HepG2 (cell line): Measurements from ENCODE around the gene IGF2. TPM values are rescaled to one million over a fixed set of nuclear protein-coding genes. Genes with fewer than 3 reads are reported as not detected.

Experiments used
- SKI ChIP-seq: fragments of 450-650 bp; IDR thresholded peaks from one replicate; pipeline ENCODE4 v1.6.1; 2018; ENCODE audit warnings: mild to moderate bottlenecking; ENCODE audit not compliant: partially characterized antibody
- ZNF619 ChIP-seq: sonication (generic); formaldehyde crosslinking; IDR thresholded peaks from 2 replicates; pipeline ENCODE4 v1.4.0; 2020; ENCODE audit warnings: mild to moderate bottlenecking, missing genetic modification reagents
- polyA plus RNA-seq, 8 experiments: library from polyadenylated mRNA; depleted of rRNA in 3 of 8; stranded (reverse) in 7 of 8; unstranded in 1 of 8; fragments of >200 nt; fragmentation: Illumina TruSeq in 4 of 8; extraction: Trizol in 4 of 8; gene quantifications; 2 replicates each; pipeline versions ENCODE4 v1.2.1 to v1.2.3, GENCODE V29; 2011 to 2016; ENCODE audit warnings: low read depth in 4 of 8, missing spikeins in 1 of 8, mixed read lengths in 1 of 8; ENCODE audit not compliant: insufficient read depth in 1 of 8
- total RNA-seq, 5 experiments: library from RNA; depleted of rRNA; stranded (reverse); fragments of >200 nt; fragmentation: Illumina TruSeq; extraction: Trizol; gene quantifications; 2 replicates each; pipeline ENCODE4 v1.2.3, GENCODE V29; 2016; ENCODE audit warnings: low read depth in 1 of 5
- TF ChIP-seq, protein P1 (sequence below): sonication (generic); formaldehyde crosslinking; IDR thresholded peaks from 2 replicates; pipeline ENCODE4 v1.8.1; 2022; ENCODE audit warnings: mild to moderate bottlenecking, missing genetic modification reagents
- TF ChIP-seq, protein P2 (sequence below): sonication (generic); formaldehyde crosslinking; IDR thresholded peaks from 2 replicates; pipeline ENCODE4 v1.4.0; 2020; ENCODE audit warnings: missing genetic modification reagents
- TF ChIP-seq, protein P3 (sequence below): sonication (generic); formaldehyde crosslinking; IDR thresholded peaks from 2 replicates; pipeline ENCODE4 v1.4.0; 2020; ENCODE audit warnings: missing genetic modification reagents, borderline replicate concordance

The IGF2 gene
- total and polyA plus RNA-seq, 2 of the 13 experiments (the other 11 are each of a cell fraction or from before 2014, with no cell fraction given), result 79.1 to 254 TPM

DNA sequence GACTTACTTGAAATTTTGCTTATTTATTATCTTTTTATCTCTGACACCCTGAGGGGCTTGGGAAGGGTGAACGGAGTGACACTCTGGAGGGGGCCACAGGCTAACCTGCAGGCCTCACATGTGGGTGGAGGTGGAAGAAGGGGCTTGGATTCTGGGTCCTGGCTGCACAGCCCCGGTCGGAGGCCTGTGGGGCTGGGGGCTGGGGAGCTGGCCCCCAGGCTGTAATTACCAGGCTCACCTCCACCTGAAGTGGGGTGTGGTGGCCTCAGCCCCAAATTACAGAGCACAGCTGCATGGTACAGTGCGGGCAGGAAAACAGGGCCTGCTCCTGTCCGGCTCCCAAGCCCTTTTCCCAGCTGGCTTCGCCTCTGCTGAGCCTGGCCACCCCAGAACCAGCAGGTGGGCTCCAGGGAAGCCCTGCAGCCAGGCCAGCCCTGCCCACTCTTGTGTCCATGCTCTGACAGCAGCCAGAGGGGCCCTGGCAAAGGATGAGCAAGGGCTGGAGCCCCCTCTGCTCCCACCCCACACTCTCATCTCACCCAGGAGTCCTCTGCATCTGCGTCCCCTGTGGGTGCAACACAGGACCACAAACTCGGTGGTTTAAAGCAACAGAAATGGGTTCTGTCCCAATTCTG lies 48.0 kb downstream of the IGF2 start (continued):
- TF ChIP-seq, protein P1, sequence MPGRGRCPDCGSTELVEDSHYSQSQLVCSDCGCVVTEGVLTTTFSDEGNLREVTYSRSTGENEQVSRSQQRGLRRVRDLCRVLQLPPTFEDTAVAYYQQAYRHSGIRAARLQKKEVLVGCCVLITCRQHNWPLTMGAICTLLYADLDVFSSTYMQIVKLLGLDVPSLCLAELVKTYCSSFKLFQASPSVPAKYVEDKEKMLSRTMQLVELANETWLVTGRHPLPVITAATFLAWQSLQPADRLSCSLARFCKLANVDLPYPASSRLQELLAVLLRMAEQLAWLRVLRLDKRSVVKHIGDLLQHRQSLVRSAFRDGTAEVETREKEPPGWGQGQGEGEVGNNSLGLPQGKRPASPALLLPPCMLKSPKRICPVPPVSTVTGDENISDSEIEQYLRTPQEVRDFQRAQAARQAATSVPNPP (CRISPR knock-in tag), result no peak
- TF ChIP-seq SKI, result no peak
- TF ChIP-seq, protein P2, sequence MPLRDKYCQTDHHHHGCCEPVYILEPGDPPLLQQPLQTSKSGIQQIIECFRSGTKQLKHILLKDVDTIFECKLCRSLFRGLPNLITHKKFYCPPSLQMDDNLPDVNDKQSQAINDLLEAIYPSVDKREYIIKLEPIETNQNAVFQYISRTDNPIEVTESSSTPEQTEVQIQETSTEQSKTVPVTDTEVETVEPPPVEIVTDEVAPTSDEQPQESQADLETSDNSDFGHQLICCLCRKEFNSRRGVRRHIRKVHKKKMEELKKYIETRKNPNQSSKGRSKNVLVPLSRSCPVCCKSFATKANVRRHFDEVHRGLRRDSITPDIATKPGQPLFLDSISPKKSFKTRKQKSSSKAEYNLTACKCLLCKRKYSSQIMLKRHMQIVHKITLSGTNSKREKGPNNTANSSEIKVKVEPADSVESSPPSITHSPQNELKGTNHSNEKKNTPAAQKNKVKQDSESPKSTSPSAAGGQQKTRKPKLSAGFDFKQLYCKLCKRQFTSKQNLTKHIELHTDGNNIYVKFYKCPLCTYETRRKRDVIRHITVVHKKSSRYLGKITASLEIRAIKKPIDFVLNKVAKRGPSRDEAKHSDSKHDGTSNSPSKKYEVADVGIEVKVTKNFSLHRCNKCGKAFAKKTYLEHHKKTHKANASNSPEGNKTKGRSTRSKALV, result no peak
- no peak for TF ChIP-seq ZNF619 (CRISPR knock-in tag)
- TF ChIP-seq, protein P3, sequence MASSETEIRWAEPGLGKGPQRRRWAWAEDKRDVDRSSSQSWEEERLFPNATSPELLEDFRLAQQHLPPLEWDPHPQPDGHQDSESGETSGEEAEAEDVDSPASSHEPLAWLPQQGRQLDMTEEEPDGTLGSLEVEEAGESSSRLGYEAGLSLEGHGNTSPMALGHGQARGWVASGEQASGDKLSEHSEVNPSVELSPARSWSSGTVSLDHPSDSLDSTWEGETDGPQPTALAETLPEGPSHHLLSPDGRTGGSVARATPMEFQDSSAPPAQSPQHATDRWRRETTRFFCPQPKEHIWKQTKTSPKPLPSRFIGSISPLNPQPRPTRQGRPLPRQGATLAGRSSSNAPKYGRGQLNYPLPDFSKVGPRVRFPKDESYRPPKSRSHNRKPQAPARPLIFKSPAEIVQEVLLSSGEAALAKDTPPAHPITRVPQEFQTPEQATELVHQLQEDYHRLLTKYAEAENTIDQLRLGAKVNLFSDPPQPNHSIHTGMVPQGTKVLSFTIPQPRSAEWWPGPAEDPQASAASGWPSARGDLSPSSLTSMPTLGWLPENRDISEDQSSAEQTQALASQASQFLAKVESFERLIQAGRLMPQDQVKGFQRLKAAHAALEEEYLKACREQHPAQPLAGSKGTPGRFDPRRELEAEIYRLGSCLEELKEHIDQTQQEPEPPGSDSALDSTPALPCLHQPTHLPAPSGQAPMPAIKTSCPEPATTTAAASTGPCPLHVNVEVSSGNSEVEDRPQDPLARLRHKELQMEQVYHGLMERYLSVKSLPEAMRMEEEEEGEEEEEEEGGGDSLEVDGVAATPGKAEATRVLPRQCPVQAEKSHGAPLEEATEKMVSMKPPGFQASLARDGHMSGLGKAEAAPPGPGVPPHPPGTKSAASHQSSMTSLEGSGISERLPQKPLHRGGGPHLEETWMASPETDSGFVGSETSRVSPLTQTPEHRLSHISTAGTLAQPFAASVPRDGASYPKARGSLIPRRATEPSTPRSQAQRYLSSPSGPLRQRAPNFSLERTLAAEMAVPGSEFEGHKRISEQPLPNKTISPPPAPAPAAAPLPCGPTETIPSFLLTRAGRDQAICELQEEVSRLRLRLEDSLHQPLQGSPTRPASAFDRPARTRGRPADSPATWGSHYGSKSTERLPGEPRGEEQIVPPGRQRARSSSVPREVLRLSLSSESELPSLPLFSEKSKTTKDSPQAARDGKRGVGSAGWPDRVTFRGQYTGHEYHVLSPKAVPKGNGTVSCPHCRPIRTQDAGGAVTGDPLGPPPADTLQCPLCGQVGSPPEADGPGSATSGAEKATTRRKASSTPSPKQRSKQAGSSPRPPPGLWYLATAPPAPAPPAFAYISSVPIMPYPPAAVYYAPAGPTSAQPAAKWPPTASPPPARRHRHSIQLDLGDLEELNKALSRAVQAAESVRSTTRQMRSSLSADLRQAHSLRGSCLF (CRISPR knock-in tag), result no peak
